ENCODE results near the gene PKIB.
"Not testable (repeated sequence)": the region's sequence is repeated elsewhere in the genome, so short reads cannot be mapped to it uniquely, and the experiment has no call there.

The PKIB gene

GRCh38 chr6:122569230-122569771 lies 40.9 kb upstream of the PKIB start:
- no peak for TF ChIP-seq CTCF (IDR thresholded peaks at IDR 0.05; ENCODE audit: low read depth, low read length)
- DNase-seq (ENCODE audit: extremely low read depth, low read depth) = no peak

- no peak for DNase-seq (ENCODE audit: extremely low read depth, low read depth)
- TF ChIP-seq CTCF (IDR thresholded peaks at IDR 0.05; ENCODE audit: low read depth, low read length) = no peak
Measured at GRCh38 chr6:122571888-122572287, 38.3 kb upstream of the PKIB start.

- DNase-seq (ENCODE audit: extremely low read depth, low read depth) = no peak
- TF ChIP-seq CTCF (IDR thresholded peaks at IDR 0.05; ENCODE audit: low read depth, low read length) = no peak
Measured at GRCh38 chr6:122576888-122577287, 33.3 kb upstream of the PKIB start.

GRCh38 chr6:122578961-122579360 lies 31.2 kb upstream of the PKIB start:
- no peak for DNase-seq (ENCODE audit: extremely low read depth, low read depth)
- no peak for TF ChIP-seq CTCF (IDR thresholded peaks at IDR 0.05; ENCODE audit: low read depth, low read length)

- no peak for TF ChIP-seq CTCF (IDR thresholded peaks at IDR 0.05; ENCODE audit: low read depth, low read length)
- no peak for DNase-seq (ENCODE audit: extremely low read depth, low read depth)
Measured at GRCh38 chr6:122580737-122581136, 29.5 kb upstream of the PKIB start.

- no peak for TF ChIP-seq CTCF (IDR thresholded peaks at IDR 0.05; ENCODE audit: low read depth, low read length)
- no peak for DNase-seq (ENCODE audit: extremely low read depth, low read depth)
Measured at GRCh38 chr6:122589115-122589514, 21.1 kb upstream of the PKIB start.

- not testable (repeated sequence) for DNase-seq (ENCODE audit: extremely low read depth, low read depth)
Measured at GRCh38 chr6:122598295-122598694, 11.9 kb upstream of the PKIB start.

- TF ChIP-seq CTCF (IDR thresholded peaks at IDR 0.05; ENCODE audit: low read depth, low read length) = no peak
- DNase-seq (ENCODE audit: extremely low read depth, low read depth) = no peak
Measured at GRCh38 chr6:122604676-122605075, 5.5 kb upstream of the PKIB start.

Data from AG09319 (cell line).